A673 (cell line): ENCODE data around the gene RASA1. TPM values are rescaled to one million over a fixed set of nuclear protein-coding genes. Genes with fewer than 3 reads are reported as not detected.

Source experiments
- BruUV-seq: library from RNA; stranded (reverse); fragments of 400-500 nt; replicated peaks from 2 replicates; lab custom pipeline; 2021; lab: Mats Ljungman, UMichigan
- CTCF ChIA-PET: fragments of 300-600 bp; sonication (Branson Sonifier 250); formaldehyde crosslinking; loops from one replicate; lab custom pipeline; 2022; ENCODE audit warnings: antibody characterized with exemption; lab: Charles Lee
- POLR2A ChIA-PET: fragments of 300-600 bp; sonication (Branson Sonifier 250); formaldehyde crosslinking; loops from one replicate; lab custom pipeline; 2022; ENCODE audit warnings: antibody characterized with exemption; ENCODE audit not compliant: low non-redundant PET; lab: Charles Lee
- DNase-seq: peaks from one replicate; pipeline ENCODE4 v3.0.0-alpha.2; 2015; ENCODE audit warnings: low spot score
- H3K27ac ChIP-seq: fragments of 200-600 bp; sonication (generic); 2 replicates; pipeline ENCODE4 v1.5.1; 2016; ENCODE audit warnings: mixed run types, low read depth, mild to moderate bottlenecking, mixed read lengths, antibody characterized with exemption, low read length; ENCODE audit not compliant: poor library complexity, severe bottlenecking
- H3K27me3 ChIP-seq: fragments of 200-600 bp; sonication (generic); replicated peaks from 2 replicates; pipeline ENCODE4 v1.6.1; 2017; ENCODE audit warnings: mixed run types, low read depth, mild to moderate bottlenecking, mixed read lengths, antibody characterized with exemption, low read length; ENCODE audit not compliant: insufficient read depth, poor library complexity
- H3K36me3 ChIP-seq: fragments of 200-600 bp; sonication (generic); 2 replicates; pipeline ENCODE4 v1.6.1; 2016; ENCODE audit warnings: mixed run types, mild to moderate bottlenecking, mixed read lengths, antibody characterized with exemption, low read length; ENCODE audit not compliant: insufficient read depth, poor library complexity, severe bottlenecking
- H3K4me1 ChIP-seq: fragments of 200-600 bp; sonication (generic); 2 replicates; pipeline ENCODE4 v1.6.1; 2017; ENCODE audit warnings: mixed run types, mild to moderate bottlenecking, mixed read lengths, antibody characterized with exemption, low read length; ENCODE audit not compliant: insufficient read depth, poor library complexity, severe bottlenecking
- H3K4me3 ChIP-seq: fragments of 200-600 bp; sonication (generic); 2 replicates; pipeline ENCODE4 v1.5.1; 2016; ENCODE audit warnings: low read depth, mixed run types, mild to moderate bottlenecking, mixed read lengths, low read length; ENCODE audit not compliant: poor library complexity, severe bottlenecking
- H3K9me3 ChIP-seq: fragments of 200-600 bp; sonication (generic); 2 replicates; pipeline ENCODE4 v1.6.1; 2016; ENCODE audit warnings: mixed run types, low read depth, mild to moderate bottlenecking, mixed read lengths, antibody characterized with exemption, low read length; ENCODE audit not compliant: poor library complexity, severe bottlenecking
- EZH2 ChIP-seq: fragments of 200-600 bp; sonication (generic); IDR thresholded peaks from 2 replicates; pipeline ENCODE4 v1.6.1; 2017; ENCODE audit warnings: borderline replicate concordance, low read depth, mild to moderate bottlenecking, mixed read lengths, antibody characterized with exemption, low read length; ENCODE audit not compliant: poor library complexity, severe bottlenecking
- intact Hi-C: fragments of 100-400 bp; cut with micrococcal nuclease; formaldehyde crosslinking; loops from one replicate; pipeline ENCODE4 v1.10.0; 2022; ENCODE audit not compliant: unreplicated experiment
- total RNA-seq: library from RNA; stranded (reverse); gene quantifications from 2 replicates; pipeline ENCODE4 v1.2.3, GENCODE V29; 2021
- TF ChIP-seq, protein P1 (sequence below): fragments of 300-800, 200-600 bp; sonication (generic); conservative IDR thresholded peaks from 2 replicates; pipeline ENCODE4 v1.5.1; 2017; ENCODE audit warnings: low read depth, mild to moderate bottlenecking, antibody characterized with exemption, low read length, moderate library complexity, mixed read lengths

Gene RASA1
- total RNA-seq, 1 experiment from 2014 or later, result 34.2 TPM

DNA sequence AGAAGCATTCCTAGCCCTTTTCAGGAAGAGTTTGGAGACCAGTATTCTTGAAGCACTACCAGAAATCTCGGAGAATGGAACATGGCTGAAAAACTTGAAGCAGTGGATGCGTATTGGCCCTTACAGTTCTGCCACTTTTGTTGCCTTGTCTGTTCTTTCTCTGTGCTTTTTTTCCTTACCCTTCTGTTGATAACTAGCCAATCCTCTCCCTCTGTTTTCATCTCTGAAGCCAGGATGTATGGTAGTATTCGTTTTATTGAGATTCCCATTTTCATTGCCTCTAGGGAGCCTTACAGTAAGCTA, 145.6 kb downstream of the RASA1 start:
- ChIA-PET CTCF (no interaction called here), POLR2A (no interaction called here)
- Histone ChIP-seq H3K27ac (peak overlapping the region; percentile 21), H3K4me1 (peaks cover 11% of the 10 kb centered on the region), H3K36me3 (peaks cover 24% of the 10 kb centered on the region), H3K27me3 (no peaks in the 10 kb centered on the region), H3K9me3 (no peaks in the 10 kb centered on the region), H3K4me3 (peak overlapping the region; percentile 66)
- BruUV-seq, result no TSS peak
- intact Hi-C loops, result no loop called here
- no peak for TF ChIP-seq EZH2
- TF ChIP-seq, protein P1, sequence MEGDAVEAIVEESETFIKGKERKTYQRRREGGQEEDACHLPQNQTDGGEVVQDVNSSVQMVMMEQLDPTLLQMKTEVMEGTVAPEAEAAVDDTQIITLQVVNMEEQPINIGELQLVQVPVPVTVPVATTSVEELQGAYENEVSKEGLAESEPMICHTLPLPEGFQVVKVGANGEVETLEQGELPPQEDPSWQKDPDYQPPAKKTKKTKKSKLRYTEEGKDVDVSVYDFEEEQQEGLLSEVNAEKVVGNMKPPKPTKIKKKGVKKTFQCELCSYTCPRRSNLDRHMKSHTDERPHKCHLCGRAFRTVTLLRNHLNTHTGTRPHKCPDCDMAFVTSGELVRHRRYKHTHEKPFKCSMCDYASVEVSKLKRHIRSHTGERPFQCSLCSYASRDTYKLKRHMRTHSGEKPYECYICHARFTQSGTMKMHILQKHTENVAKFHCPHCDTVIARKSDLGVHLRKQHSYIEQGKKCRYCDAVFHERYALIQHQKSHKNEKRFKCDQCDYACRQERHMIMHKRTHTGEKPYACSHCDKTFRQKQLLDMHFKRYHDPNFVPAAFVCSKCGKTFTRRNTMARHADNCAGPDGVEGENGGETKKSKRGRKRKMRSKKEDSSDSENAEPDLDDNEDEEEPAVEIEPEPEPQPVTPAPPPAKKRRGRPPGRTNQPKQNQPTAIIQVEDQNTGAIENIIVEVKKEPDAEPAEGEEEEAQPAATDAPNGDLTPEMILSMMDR, result no peak
- no peak for DNase-seq

DNA sequence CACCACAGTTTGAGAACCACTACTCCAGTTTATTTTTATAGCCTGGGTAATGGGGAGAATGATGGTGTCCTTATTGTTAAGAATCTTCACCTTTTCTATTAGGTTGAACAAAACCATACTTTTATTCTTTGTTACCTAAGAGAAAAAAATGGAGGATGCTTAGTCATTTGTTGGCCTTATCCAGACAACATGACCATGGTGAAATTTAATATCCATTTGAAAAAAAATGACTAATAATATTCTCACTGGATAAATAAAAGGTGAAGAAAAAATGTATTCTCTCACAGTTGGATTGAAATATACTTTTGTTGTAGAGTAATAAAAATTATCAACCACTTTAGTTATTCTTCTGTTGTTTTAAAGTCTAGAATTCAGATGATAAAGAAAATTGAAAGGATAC, 150.8 kb downstream of the RASA1 start:
- intact Hi-C loops, result no loop called here
- no peak for DNase-seq
- Histone ChIP-seq H3K27me3 (no peaks in the 10 kb centered on the region), H3K4me3 (no peak overlapping the region), H3K27ac (no peak overlapping the region), H3K36me3 (no peaks in the 10 kb centered on the region), H3K4me1 (no peaks in the 10 kb centered on the region), H3K9me3 (no peaks in the 10 kb centered on the region)
- ChIA-PET POLR2A (no interaction called here), CTCF (no interaction called here)
- TF ChIP-seq EZH2, result no peak
- TF ChIP-seq, protein P1, result no peak
- BruUV-seq, result no TSS peak

DNA sequence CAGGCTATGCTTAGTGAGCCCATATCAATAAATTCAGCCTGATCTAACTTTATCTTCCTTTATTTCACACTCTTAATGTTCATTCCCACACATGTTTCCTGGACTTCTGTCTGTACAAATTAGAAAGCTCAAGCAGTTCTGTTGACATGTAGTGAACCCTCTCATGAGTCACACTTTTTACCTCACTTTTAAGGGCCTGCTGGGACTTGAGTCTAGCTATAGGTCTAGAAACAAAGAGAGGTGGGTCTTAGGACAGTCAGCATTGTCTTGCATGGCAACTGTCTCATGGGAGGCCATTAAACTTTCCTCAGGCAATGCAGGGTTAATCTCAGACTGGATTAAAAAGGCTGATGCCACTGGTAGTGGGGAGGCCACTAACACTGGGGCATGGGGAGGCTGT, 153.6 kb downstream of the RASA1 start:
- Histone ChIP-seq H3K27ac (no peak overlapping the region), H3K4me1 (no peaks in the 10 kb centered on the region), H3K4me3 (no peak overlapping the region), H3K9me3 (no peaks in the 10 kb centered on the region), H3K27me3 (no peaks in the 10 kb centered on the region), H3K36me3 (no peaks in the 10 kb centered on the region)
- ChIA-PET CTCF (no interaction called here), POLR2A (no interaction called here)
- DNase-seq, result no peak
- BruUV-seq, result no TSS peak
- TF ChIP-seq, protein P1, result no peak
- TF ChIP-seq EZH2, result no peak
- intact Hi-C loops, result loop anchor here (5.0 kb wide), 2 partner anchors 1271 to 1301 kb away; no protein-coding TSS in a partner anchor
